RKO (cell line): ENCODE measurements around the gene HMGCS1.
"Not testable (repeated sequence)": the region's sequence is repeated elsewhere in the genome, so short reads cannot be mapped to it uniquely, and the experiment has no call there.

ENCODE experiments used
- DNase-seq: peaks from one replicate; pipeline ENCODE4 v3.0.0-alpha.2; 2016; ENCODE audit warnings: low spot score

Gene HMGCS1

DNA sequence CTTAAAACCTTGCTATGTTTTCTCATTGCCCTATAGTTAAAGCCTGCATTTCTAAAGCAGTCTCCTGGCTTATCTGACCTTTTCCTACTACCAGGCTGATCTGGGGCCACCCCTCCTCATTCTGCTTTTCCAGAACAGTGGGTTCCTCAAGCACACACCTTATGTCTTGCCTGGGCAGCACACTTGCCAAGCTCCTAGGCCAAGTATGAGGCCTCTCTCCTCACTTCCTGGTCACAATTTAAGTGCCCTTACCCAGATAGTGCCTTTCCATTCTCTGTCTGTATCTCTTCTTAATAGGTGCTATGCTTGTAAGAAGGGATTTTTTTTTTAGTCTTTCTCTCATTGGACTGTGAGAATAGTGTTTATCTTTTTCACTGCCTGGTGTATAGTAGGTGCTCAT lies 39.7 kb downstream of the HMGCS1 start:
- DNase-seq = no peak

DNA sequence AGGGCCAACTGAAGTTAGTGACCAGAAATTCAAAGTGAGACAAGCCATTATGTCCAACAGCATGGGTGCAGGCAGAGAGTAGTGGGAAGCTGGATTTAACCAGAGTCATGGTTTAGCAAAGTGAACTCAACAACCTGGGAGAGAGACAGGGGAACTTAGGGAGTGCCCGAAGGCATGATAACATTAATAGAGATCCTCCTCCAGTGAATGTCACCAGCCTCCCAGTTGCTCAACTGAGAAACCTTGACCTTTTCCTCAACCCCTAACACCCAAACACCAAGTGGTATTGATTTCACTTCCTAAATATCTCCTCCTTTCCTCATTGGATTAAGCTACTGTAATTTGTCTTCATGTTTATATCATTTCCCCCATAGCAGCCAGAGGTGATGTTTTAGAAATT lies 42.6 kb downstream of the HMGCS1 start:
- no peak for DNase-seq

DNA sequence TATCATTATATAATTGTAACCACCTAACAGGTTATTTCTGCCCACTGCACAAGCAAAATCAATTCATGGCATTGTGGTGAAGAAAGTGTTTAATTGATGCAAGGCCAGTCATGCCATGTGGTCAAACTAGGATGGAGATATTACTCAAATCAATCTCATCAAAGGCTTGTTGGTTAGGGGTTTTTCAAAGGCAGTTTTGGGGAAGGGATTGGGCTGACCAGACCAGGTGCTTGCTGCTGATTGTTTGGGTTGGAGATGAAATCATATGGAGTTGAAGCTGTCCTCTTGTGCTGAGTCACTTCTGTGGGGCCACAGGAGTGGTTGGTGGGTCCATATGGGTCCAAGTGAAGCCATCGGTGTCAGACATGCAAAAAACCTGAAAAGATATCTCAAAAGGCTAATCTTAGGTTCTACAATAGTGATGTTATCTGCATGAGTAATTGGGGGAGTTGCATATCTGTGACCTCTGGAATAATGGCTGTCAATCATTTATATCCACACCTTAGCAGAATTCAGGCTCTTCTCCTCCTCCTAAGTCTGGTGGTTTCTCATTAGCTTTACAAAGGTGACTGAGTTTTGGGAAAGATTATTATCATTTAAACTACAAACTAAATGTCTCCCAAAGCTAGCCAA lies 44.9 kb downstream of the HMGCS1 start:
- no peak for DNase-seq

DNA sequence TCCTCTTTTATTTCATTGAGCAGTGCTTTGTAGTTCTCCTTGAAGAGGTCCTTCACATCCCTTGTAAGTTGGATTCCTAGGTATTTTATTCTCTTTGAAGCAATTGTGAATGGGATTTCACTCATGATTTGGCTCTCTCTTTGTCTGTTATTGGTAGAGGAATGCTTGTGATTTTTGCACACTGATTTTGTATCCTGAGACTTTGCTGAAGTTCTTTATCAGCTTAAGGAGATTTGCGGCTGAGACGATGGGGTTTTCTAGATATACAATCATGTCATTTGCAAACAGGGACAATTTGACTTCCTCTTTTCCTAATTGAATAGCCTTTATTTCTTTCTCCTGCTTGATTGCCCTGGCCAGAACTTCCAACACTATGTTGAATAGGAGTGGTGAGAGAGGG lies 50.9 kb downstream of the HMGCS1 start:
- DNase-seq = not testable (repeated sequence)

DNA sequence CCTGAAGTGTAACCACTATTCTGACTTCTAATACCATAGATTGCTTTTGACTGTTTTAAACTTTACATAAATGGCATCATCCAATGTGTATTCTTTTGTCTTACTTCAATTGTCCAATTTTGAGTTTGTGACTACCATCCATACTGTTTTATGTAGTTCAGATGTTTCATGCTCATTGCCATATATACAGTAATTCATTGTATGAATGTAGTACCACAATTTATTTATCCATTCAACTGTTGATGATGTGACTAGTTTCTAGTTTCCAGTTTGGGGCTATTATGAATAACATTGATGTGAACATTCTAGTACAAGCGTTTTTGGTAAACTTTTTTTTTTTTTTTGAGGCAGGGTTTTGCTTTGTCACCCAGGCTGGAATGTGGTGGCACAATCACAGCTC lies 55.1 kb downstream of the HMGCS1 start:
- DNase-seq = no peak

DNA sequence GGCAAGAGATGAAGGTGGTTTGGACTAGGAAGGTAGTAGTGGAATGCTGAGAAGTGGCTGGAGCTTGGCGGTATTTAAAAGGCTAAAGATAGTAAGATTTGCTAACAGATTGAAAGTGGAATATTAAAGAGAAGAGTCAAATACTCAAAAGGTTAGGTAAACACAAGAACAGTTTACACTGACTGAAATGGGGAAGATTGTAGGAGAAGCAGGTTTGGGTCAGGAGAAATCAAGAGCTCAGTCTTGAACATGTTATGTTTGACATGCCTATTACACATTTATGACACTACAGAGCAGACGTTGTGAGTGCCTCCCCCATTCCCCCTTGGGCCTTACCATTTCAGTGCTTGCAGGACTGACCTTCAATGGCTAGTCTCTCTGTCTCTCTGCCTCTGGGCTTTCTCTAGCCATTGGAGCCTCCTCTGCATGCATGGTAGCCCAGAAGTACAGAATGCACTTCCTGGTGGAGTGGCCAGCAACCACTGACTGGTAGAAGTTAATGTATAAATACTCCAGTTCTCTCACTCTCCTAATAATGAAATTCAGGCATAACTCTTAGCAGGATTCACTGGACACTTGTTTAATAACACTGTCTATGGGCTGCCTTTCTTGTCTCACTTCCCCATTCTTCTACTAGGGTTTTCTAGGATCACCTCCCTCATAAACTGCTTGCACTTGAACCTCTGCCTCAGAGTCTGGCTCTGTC lies 56.8 kb downstream of the HMGCS1 start:
- DNase-seq = no peak

DNA sequence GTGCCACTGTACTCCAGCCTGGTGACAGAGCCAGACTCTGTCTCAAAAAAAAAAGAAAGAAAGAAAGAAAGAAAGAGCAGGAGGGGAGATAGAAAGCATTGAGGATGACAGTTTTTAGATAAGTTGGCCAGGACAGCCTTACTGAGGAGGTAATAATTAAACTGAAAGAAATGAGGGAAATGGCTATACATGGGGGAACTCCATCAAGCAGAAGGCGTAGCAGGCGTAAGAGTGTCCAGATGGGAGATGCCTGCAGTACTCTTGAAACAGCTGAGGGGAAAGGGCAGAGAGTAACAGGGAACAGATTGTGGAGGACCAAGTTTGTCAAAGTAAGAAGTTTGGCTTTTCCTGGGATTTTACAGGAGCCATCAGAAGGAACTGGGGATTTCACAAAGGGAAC lies 57.5 kb downstream of the HMGCS1 start:
- DNase-seq = no peak

DNA sequence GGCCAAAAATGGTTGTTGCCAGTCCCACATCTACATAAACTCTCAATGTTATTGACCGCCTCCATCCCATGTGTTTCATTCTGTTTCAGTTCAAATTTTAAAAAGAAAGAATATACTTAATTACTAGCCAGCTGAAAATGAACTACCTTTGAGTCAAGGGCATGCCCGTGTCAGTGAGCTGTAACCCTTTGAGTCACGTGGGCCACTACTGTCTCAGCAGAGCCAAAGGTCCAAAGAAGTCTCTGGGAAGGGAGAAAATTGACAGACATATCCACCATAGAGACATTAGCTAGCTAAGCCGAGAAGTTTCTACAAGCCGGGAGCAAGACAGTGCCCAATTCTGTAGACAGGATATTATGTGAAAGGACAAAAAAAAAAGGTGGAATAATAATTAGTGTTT lies 61.5 kb downstream of the HMGCS1 start:
- no peak for DNase-seq

DNA sequence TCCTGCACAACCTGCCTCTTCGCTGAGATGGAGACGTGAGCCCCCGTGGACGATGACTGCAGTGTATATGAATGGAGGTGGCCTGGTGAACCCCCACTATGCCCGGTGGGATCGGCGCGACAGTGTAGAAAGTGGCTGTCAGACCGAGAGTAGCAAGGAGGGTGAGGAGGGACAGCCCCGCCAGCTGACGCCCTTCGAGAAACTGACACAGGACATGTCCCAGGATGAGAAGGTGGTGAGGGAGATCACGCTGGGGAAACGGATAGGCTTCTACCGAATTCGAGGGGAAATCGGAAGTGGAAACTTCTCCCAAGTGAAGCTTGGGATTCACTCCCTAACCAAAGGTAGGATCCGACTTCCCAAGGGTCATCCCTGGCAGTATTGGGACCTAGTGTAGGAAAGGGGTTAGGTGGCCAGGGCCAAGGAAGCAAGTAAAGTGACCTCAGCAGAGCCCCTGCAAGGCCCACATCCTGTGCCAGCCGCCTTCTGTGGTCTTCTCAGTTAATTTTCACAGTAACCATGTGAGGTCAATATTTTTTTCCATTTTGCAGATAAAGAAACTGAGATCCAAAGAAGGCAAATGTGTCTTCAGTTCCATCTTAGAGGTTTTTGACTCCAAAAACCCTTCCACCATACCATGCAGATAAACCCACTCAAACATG lies 67.4 kb downstream of the HMGCS1 start:
- DNase-seq = no peak

DNA sequence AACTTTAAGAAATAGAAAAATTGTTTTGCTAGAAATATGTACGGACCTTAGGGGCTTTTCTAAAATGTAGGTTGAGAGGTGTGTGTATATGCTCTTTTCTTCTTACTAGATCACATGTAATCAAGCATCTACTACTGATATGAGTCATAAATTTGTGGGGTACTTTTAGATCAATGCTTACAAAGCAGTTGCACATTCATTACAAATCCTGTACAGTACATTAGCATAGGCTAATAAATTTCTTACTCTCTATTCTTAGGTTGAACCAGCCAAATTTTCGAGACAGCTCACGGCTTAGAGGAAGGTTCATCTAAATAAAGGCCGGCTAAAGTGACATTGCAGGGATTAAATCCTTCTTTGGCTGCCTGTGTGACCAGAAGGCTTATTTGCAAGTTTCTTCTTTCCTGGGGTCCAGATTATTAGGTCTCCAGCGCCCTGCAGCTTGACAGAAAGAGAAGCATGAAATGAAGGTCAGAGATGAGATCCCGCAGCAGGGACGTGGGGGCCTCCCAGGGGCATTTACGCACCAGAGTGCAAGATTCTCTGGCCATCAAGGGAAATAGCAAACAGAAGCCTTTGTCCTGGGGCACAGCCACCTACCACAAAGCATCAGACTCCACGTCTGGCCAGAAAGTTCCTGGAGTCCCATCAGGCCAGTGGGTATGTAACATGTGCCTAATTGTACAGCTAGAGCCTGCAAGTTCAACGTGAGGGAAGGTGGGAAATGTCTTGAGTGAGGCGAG lies 68.2 kb downstream of the HMGCS1 start:
- no peak for DNase-seq

DNA sequence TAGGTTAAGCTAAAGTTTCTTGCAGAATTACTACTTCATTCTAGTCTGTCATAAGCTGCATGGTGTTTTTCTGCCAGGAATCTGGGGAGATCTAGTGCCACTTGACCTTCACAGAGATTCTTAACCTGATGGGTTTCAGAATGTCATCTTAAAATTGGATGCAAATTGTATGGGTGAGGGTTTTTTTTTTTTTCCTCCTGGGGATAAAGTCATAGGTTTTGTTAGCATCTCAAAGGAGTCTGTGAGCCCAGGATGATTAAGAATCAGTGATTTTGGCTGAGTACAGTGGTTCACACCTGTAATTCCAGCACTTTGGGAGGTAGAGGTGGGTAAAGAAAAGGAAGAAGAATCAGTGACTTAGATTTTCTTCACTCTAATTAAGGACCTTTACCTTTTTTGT lies 69.9 kb downstream of the HMGCS1 start:
- DNase-seq = no peak

DNA sequence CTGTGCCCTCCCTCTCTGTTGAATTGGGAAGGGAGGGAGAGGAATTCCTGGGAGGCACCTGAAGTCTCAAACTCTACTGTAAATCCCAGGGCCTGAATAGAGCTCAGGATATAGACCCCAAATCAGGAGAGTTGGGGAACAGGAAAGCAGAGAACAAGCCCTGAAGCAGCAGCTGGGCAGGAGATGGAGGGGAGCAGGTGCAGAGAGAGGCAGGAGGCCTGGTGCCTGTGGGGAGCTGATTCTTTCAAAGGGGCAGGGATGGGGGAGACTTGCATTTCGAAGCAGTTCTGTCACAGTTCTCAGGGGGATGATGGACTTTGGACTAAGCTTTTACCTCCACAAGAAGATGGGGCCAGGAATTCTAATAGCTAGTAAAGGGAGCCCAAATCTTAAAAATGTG lies 71.0 kb downstream of the HMGCS1 start:
- no peak for DNase-seq
